Measurements from ENCODE around the gene CX3CL1. TPM values are rescaled to one million over a fixed set of nuclear protein-coding genes. Genes with fewer than 3 reads are reported as not detected.

The CX3CL1 gene
- total and polyA plus RNA-seq, 2 donors (not counting 3 experiments of a cell fraction or from before 2014, with no cell fraction given) = 2.0 to 2.3 TPM

DNA sequence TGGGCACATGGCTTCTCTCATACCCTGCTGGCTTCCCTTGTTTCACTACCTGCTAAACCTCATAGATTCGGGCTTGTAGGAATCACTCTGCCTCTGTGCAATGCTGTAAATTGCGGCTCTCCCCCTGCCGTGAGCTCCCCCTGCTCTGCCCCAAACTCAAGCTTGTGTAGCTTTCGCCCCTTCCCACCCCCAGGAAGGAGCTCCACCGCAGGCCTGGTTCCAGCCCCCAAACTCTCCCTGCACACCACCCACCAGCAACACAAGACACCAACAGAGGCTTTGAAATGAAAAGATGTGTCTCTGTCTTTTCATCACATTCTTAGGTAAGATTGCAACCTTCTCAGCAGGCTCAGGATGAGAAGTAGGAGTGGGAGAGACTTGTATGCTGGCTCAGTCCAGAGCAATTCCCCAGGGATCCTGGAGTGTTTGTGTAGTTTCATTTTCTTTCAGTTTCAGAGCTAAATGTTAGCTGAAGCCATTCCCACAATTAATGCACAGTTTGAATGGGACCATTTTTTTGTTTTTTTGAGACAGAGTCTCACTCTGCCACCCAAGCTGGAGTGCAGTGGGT, 14.2 kb downstream of the CX3CL1 start:
- no peaks in the 10 kb centered on the region for H3K36me3 ChIP-seq (ENCODE audit: control insufficient read depth in 2 of 2, extremely low read depth in 1 of 2, insufficient read depth in 2 of 2, low read length in 2 of 2)
- BruUV-seq (replicated peaks) = no TSS peak
- intact Hi-C loops (cut with micrococcal nuclease) (no loop called here), dilution Hi-C loops (cut with MboI; ENCODE audit: extremely low pct_ligation_motif_present, low sequenced_read_pairs) (no loop called here)
- peaks cover 13% of the 10 kb centered on the region for H3K4me1 ChIP-seq (ENCODE audit: control insufficient read depth, extremely low read depth, insufficient read depth, low read length)
- no peak overlapping the region for H3K4me3 ChIP-seq (replicated peaks in 1 of 3; ENCODE audit: insufficient read depth in 1 of 3, low read depth in 1 of 3, low read length in 3 of 3)
- H2AFZ ChIP-seq (ENCODE audit: low read depth, low read length) = no peak overlapping the region
- no peaks in the 10 kb centered on the region for H4K20me1 ChIP-seq (replicated peaks; ENCODE audit: control insufficient read depth, extremely low read depth, insufficient read depth, low read length)
- no peaks in the 10 kb centered on the region for H3K9me1 ChIP-seq (replicated peaks; ENCODE audit: control insufficient read depth, extremely low read depth, insufficient read depth, low read length)
- ChIA-PET POLR2A (no interaction called here), CTCF (interaction anchor here (2.0 kb wide), 1 partner anchor 30 kb away, joined by 5 read pairs; no protein-coding TSS in a partner anchor)
- H3K79me2 ChIP-seq (ENCODE audit: control insufficient read depth, insufficient read depth, low read length) = no peaks in the 10 kb centered on the region
- FAIRE-seq (no peak), DNase-seq (ENCODE audit: low read depth, low spot score) (no peak)
- no peak overlapping the region for H3K4me2 ChIP-seq (ENCODE audit: insufficient read depth, low read length)
- H3K27me3 ChIP-seq (ENCODE audit: control insufficient read depth in 2 of 2, insufficient read depth in 2 of 2, low read length in 2 of 2) = peaks cover 0 to 2% of the 10 kb centered on the region in 2 experiments
- H3K9ac ChIP-seq (replicated peaks; ENCODE audit: extremely low read depth, insufficient read depth, low read length) = no peak overlapping the region
- no peak overlapping the region for H3K27ac ChIP-seq (ENCODE audit: insufficient read depth, low read depth, low read length)
- H3K9me3 ChIP-seq (replicated peaks; ENCODE audit: control insufficient read depth, insufficient read depth, low read length) = no peaks in the 10 kb centered on the region
- no peak for TF ChIP-seq EZH2 (IDR thresholded peaks at IDR 0.05; ENCODE audit: borderline replicate concordance, low read depth, low read length, severe bottlenecking)
- TF ChIP-seq, protein P1, sequence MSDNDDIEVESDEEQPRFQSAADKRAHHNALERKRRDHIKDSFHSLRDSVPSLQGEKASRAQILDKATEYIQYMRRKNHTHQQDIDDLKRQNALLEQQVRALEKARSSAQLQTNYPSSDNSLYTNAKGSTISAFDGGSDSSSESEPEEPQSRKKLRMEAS (IDR thresholded peaks at IDR 0.05; ENCODE audit: insufficient read depth, insufficient read length) = no peak
- no peak for TF ChIP-seq POLR2A (IDR thresholded peaks at IDR 0.05; ENCODE audit: low read depth, low read length)
- TF ChIP-seq JUN (IDR thresholded peaks at IDR 0.05; ENCODE audit: borderline replicate concordance, insufficient read depth, insufficient read length, low read depth) = no peak
- TF ChIP-seq POLR2AphosphoS5 (IDR thresholded peaks at IDR 0.05; ENCODE audit: insufficient read depth, low read depth, low read length) = no peak
- TF ChIP-seq, protein P2, sequence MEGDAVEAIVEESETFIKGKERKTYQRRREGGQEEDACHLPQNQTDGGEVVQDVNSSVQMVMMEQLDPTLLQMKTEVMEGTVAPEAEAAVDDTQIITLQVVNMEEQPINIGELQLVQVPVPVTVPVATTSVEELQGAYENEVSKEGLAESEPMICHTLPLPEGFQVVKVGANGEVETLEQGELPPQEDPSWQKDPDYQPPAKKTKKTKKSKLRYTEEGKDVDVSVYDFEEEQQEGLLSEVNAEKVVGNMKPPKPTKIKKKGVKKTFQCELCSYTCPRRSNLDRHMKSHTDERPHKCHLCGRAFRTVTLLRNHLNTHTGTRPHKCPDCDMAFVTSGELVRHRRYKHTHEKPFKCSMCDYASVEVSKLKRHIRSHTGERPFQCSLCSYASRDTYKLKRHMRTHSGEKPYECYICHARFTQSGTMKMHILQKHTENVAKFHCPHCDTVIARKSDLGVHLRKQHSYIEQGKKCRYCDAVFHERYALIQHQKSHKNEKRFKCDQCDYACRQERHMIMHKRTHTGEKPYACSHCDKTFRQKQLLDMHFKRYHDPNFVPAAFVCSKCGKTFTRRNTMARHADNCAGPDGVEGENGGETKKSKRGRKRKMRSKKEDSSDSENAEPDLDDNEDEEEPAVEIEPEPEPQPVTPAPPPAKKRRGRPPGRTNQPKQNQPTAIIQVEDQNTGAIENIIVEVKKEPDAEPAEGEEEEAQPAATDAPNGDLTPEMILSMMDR (IDR thresholded peaks at IDR 0.05; ENCODE audit: extremely low read depth in 1 of 2, insufficient read depth in 1 of 2, low read depth in 1 of 2, low read length in 2 of 2) = no peak
- TF ChIP-seq FOS (IDR thresholded peaks at IDR 0.05; ENCODE audit: borderline replicate concordance, insufficient read depth, low read length) = no peak
- no peak for TF ChIP-seq MYC (IDR thresholded peaks at IDR 0.05; ENCODE audit: low read depth, low read length)
- TF ChIP-seq GATA2 (IDR thresholded peaks at IDR 0.05; ENCODE audit: insufficient read depth, insufficient read length, low read depth, low read length) = no peak

Data from endothelial cell of umbilical vein (primary cell).